PC-3 (cell line): ENCODE data around the gene DIAPH2. TPM values are rescaled to one million over a fixed set of nuclear protein-coding genes. Genes with fewer than 3 reads are reported as not detected.

Experiments used
- ATAC-seq: fragments of 200-7000 bp; cut with Tn5 transposase; 2 replicates; pipeline ENCODE4 v1.9.1; 2020; ENCODE audit warnings: mild to moderate bottlenecking, moderate library complexity
- BruUV-seq: library from RNA; stranded (reverse); fragments of 400-500 nt; replicated peaks from 2 replicates; lab custom pipeline; 2021; lab: Mats Ljungman, UMichigan
- CTCF ChIA-PET: fragments of 300-600 bp; sonication (Branson Sonifier 250); formaldehyde crosslinking; loops from one replicate; lab custom pipeline; 2022; ENCODE audit warnings: antibody characterized with exemption; lab: Charles Lee
- POLR2A ChIA-PET: fragments of 300-600 bp; sonication (Branson Sonifier 250); formaldehyde crosslinking; loops from one replicate; lab custom pipeline; 2022; ENCODE audit warnings: antibody characterized with exemption; ENCODE audit not compliant: unreplicated experiment; lab: Charles Lee
- DNase-seq: peaks from one replicate; pipeline ENCODE4 v3.0.0-alpha.2; 2015
- H2AFZ ChIP-seq: fragments of 300-600 bp; sonication (generic); 2 replicates; pipeline ENCODE4 v1.6.0; 2016; ENCODE audit warnings: antibody characterized with exemption, low read length
- H3F3A ChIP-seq: fragments of 300-600 bp; sonication (generic); one replicate; pipeline ENCODE4 v1.6.0; 2017; ENCODE audit warnings: antibody characterized with exemption, low read length, control low read depth, mild to moderate bottlenecking; ENCODE audit not compliant: unreplicated experiment
- H3K27ac ChIP-seq: fragments of 300-600 bp; sonication (generic); 2 replicates; pipeline ENCODE4 v1.5.1; 2016; ENCODE audit warnings: mild to moderate bottlenecking, low read length
- H3K27me3 ChIP-seq: fragments of 300-600 bp; sonication (generic); 2 replicates; pipeline ENCODE4 v1.6.1; 2016; ENCODE audit warnings: low read length, mixed read lengths
- H3K36me3 ChIP-seq: fragments of 300-600 bp; sonication (generic); 2 replicates; pipeline ENCODE4 v1.6.1; 2016; ENCODE audit warnings: low read depth, mixed run types, low read length, mixed read lengths
- H3K4me1 ChIP-seq: fragments of 300-600 bp; sonication (generic); 2 replicates; pipeline ENCODE4 v1.5.1; 2016; ENCODE audit warnings: low read length; ENCODE audit not compliant: insufficient read depth
- H3K4me2 ChIP-seq: fragments of 300-600 bp; sonication (generic); 2 replicates; pipeline ENCODE4 v1.6.0; 2016; ENCODE audit warnings: low read length
- H3K4me3 ChIP-seq: fragments of 300-600 bp; sonication (generic); 2 replicates; pipeline ENCODE4 v1.5.1; 2016; ENCODE audit warnings: mild to moderate bottlenecking, low read length, mixed read lengths
- H3K79me2 ChIP-seq: fragments of 300-600 bp; sonication (generic); 2 replicates; pipeline ENCODE4 v1.6.1; 2017; ENCODE audit warnings: low read length, mixed read lengths
- H3K9ac ChIP-seq: fragments of 300-600 bp; sonication (generic); 2 replicates; pipeline ENCODE4 v1.6.0; 2016; ENCODE audit warnings: mild to moderate bottlenecking, low read length
- H3K9me2 ChIP-seq: fragments of 300-600 bp; sonication (generic); replicated peaks from 2 replicates; pipeline ENCODE4 v1.6.1; 2016; ENCODE audit warnings: mixed run types, low read length, mixed read lengths
- H3K9me3 ChIP-seq: fragments of 300-600 bp; sonication (generic); 2 replicates; pipeline ENCODE4 v1.6.1; 2016; ENCODE audit warnings: low read length, mixed read lengths
- H4K20me1 ChIP-seq: fragments of 300-600 bp; sonication (generic); 2 replicates; pipeline ENCODE4 v1.6.1; 2016; ENCODE audit warnings: low read length, mixed read lengths
- EZH2 ChIP-seq: fragments of 300-600 bp; sonication (generic); IDR thresholded peaks from one replicate; pipeline ENCODE4 v1.6.1; 2017; ENCODE audit warnings: antibody characterized with exemption, mild to moderate bottlenecking, low read length; ENCODE audit not compliant: unreplicated experiment
- EZH2phosphoT487 ChIP-seq: fragments of 300-600 bp; sonication (generic); IDR thresholded peaks from 2 replicates; pipeline ENCODE4 v1.6.1; 2018; ENCODE audit warnings: mild to moderate bottlenecking, antibody characterized with exemption, low read length, borderline replicate concordance
- intact Hi-C: fragments of 100-400 bp; cut with micrococcal nuclease; formaldehyde crosslinking; loops from 2 replicates; pipeline ENCODE4 v1.9.0; 2023
- total RNA-seq: library from RNA; depleted of rRNA; stranded (reverse); fragments of >200 nt; gene quantifications from 2 replicates; pipeline ENCODE4 v1.2.3, GENCODE V29; 2014
- TF ChIP-seq, protein P1 (sequence below): fragments of 300-600 bp; sonication (generic); conservative IDR thresholded peaks from 2 replicates; pipeline ENCODE4 v1.5.1; 2017; ENCODE audit warnings: antibody characterized with exemption, low read depth, mild to moderate bottlenecking, low read length

DIAPH2 gene
- total RNA-seq, 1 experiment from 2014 or later, result 15.1 TPM

DNA sequence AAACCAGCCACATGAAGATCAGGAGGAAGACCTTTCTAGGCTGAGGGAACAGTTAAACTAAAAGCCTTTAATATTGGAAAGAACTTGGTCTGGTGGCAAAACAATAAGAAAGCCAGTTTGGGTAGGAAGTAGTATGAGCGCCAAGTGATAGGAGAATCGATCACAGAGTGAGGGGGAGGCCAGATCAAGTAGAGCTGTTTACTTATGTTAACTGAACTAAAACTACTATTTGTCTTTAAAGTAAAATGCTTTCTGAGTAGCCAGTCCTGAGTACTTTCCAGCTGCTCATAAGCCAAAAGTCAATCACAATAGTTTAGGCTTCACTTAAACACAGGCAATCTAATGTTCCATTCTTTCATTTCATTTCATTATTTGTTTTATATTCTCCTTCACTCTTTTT, 136.3 kb downstream of the DIAPH2 start:
- H3F3A ChIP-seq, result no peaks in the 10 kb centered on the region
- no peaks in the 10 kb centered on the region for H3K9me3 ChIP-seq
- CTCF ChIA-PET, result no interaction called here
- DNase-seq, result no peak
- H3K4me3 ChIP-seq, result no peak overlapping the region
- no peak overlapping the region for H3K4me2 ChIP-seq
- no peaks in the 10 kb centered on the region for H4K20me1 ChIP-seq
- no peaks in the 10 kb centered on the region for H3K27me3 ChIP-seq
- no peak overlapping the region for H3K9ac ChIP-seq
- TF ChIP-seq, protein P1, sequence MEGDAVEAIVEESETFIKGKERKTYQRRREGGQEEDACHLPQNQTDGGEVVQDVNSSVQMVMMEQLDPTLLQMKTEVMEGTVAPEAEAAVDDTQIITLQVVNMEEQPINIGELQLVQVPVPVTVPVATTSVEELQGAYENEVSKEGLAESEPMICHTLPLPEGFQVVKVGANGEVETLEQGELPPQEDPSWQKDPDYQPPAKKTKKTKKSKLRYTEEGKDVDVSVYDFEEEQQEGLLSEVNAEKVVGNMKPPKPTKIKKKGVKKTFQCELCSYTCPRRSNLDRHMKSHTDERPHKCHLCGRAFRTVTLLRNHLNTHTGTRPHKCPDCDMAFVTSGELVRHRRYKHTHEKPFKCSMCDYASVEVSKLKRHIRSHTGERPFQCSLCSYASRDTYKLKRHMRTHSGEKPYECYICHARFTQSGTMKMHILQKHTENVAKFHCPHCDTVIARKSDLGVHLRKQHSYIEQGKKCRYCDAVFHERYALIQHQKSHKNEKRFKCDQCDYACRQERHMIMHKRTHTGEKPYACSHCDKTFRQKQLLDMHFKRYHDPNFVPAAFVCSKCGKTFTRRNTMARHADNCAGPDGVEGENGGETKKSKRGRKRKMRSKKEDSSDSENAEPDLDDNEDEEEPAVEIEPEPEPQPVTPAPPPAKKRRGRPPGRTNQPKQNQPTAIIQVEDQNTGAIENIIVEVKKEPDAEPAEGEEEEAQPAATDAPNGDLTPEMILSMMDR, result no peak
- TF ChIP-seq EZH2, result no peak
- TF ChIP-seq EZH2phosphoT487, result no peak
- H3K4me1 ChIP-seq, result no peaks in the 10 kb centered on the region
- BruUV-seq, result no TSS peak
- no peaks in the 10 kb centered on the region for H3K9me2 ChIP-seq
- intact Hi-C loops, result no loop called here
- H3K36me3 ChIP-seq, result no peaks in the 10 kb centered on the region
- no peak overlapping the region for H2AFZ ChIP-seq
- no peak overlapping the region for H3K27ac ChIP-seq
- POLR2A ChIA-PET, result no interaction called here
- no peak for ATAC-seq
- H3K79me2 ChIP-seq, result no peaks in the 10 kb centered on the region

DNA sequence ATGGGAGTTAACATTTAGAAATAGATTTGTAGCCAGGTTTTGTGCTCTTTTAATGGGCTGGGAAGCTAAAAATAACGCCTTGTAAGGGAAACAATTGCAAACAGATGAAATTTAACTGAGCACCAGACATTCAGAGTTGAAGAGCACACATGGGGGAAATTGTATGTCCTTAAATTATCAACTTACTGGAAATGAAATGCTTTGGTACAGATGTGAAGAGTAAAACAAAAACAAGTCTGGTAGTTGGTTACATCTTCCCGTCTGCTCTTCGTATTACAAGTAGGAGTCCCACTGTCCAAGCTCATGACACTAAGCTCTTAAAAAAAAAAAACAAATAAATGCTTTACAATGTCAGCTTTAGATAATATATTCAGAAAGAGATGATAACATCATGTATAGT, 139.5 kb downstream of the DIAPH2 start:
- ChIA-PET CTCF (no interaction called here), POLR2A (no interaction called here)
- Histone ChIP-seq H3K9me2 (no peaks in the 10 kb centered on the region), H3K27me3 (no peaks in the 10 kb centered on the region), H3K79me2 (no peaks in the 10 kb centered on the region), H3K4me2 (no peak overlapping the region), H3K4me1 (no peaks in the 10 kb centered on the region), H4K20me1 (no peaks in the 10 kb centered on the region), H3K27ac (no peak overlapping the region), H3K9me3 (no peaks in the 10 kb centered on the region), H3K9ac (no peak overlapping the region), H3F3A (no peaks in the 10 kb centered on the region), H3K4me3 (no peak overlapping the region), H3K36me3 (no peaks in the 10 kb centered on the region), H2AFZ (no peak overlapping the region)
- no peak for DNase-seq
- no peak for TF ChIP-seq EZH2phosphoT487
- TF ChIP-seq, protein P1, result no peak
- TF ChIP-seq EZH2, result no peak
- intact Hi-C loops, result no loop called here
- ATAC-seq, result no peak
- BruUV-seq, result no TSS peak

DNA sequence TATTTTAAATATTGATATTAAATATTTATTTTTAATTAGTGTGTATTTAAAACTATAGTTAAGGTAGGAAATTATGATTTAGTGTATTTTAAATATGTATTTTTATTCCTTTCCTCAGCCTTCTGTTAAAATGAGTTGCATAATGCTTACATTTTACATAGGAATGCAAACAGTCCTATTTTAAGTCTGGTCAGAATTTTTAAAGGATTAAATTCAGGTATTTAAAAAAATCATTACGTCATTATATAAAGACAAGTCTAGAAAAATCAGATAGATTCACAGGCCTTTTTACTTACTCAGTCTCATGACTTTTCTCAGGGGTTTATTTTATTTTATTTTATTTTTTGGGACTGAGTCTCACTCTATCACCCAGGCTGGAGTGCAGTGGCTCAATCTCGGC, 148.7 kb downstream of the DIAPH2 start:
- no peaks in the 10 kb centered on the region for H3K36me3 ChIP-seq
- H3K4me3 ChIP-seq, result no peak overlapping the region
- intact Hi-C loops, result no loop called here
- no peaks in the 10 kb centered on the region for H3K27me3 ChIP-seq
- H3F3A ChIP-seq, result no peaks in the 10 kb centered on the region
- peaks cover 11% of the 10 kb centered on the region for H3K4me1 ChIP-seq
- TF ChIP-seq EZH2phosphoT487, result no peak
- no peak for TF ChIP-seq EZH2
- TF ChIP-seq, protein P1, result no peak
- ChIA-PET POLR2A (no interaction called here), CTCF (no interaction called here)
- no peak overlapping the region for H3K4me2 ChIP-seq
- H3K9me3 ChIP-seq, result no peaks in the 10 kb centered on the region
- no peak overlapping the region for H3K27ac ChIP-seq
- no peak overlapping the region for H3K9ac ChIP-seq
- no peaks in the 10 kb centered on the region for H3K79me2 ChIP-seq
- no peaks in the 10 kb centered on the region for H3K9me2 ChIP-seq
- no peak overlapping the region for H2AFZ ChIP-seq
- DNase-seq, result no peak
- no peak for ATAC-seq
- no TSS peak for BruUV-seq
- H4K20me1 ChIP-seq, result no peaks in the 10 kb centered on the region
